ENCODE results near the gene PLEKHO2.

Gene PLEKHO2

DNA sequence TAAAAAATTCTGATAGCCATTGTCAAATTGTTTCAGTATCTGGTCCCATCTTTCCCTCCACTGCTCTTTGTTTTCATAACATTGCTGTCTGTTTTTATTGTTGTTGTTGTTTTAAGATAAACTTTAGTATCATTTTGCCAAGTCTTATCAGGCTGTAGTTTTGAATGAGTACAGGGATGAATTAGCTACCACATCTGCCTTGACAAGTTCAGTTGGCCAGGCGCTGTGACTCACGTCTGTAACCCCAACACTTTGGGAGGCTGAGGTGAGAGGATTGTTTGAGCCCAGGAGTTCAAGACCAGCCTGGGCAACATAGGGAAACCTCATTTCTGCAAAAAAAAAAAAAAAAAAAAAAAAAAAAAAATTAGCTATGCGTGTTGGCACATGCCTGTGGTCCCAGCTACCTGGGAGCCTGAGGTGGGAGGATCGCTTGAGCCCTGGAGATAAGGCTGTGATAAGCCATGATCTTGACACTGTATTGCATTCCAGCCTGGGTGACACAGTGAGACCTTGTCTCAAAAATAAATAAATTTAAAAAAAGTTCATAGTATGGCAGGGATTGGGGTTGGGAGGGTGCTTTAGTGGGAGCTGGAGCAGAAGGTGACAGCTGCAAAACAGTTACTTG is 61.7 kb downstream of the PLEKHO2 start:
- Histone ChIP-seq H3K79me2 (ENCODE audit: control insufficient read depth, insufficient read depth, low read length, unreplicated experiment) (no peaks in the 10 kb centered on the region), H2AFZ (ENCODE audit: low read length, unreplicated experiment) (no peak overlapping the region), H3K4me3 (ENCODE audit: low read depth, low read length) (no peak overlapping the region), H3K27me3 (ENCODE audit: insufficient read depth, low read length) (no peaks in the 10 kb centered on the region), H3K36me3 (ENCODE audit: insufficient read depth, low read length) (no peaks in the 10 kb centered on the region), H3K27ac (ENCODE audit: low read depth, low read length) (no peak overlapping the region), H3K4me1 (ENCODE audit: control insufficient read depth, insufficient read depth, low read length, unreplicated experiment) (peaks cover 13% of the 10 kb centered on the region)

GRCh38 chr15:64904189-64904588 is 62.5 kb downstream of the PLEKHO2 start:
- Histone ChIP-seq H2AFZ (ENCODE audit: low read length, unreplicated experiment) (no peak overlapping the region), H3K27ac (ENCODE audit: low read depth, low read length) (no peak overlapping the region), H3K79me2 (ENCODE audit: control insufficient read depth, insufficient read depth, low read length, unreplicated experiment) (no peaks in the 10 kb centered on the region), H3K4me1 (ENCODE audit: control insufficient read depth, insufficient read depth, low read length, unreplicated experiment) (peaks cover 7% of the 10 kb centered on the region), H3K27me3 (ENCODE audit: insufficient read depth, low read length) (no peaks in the 10 kb centered on the region), H3K4me3 (ENCODE audit: low read depth, low read length) (no peak overlapping the region), H3K36me3 (ENCODE audit: insufficient read depth, low read length) (no peaks in the 10 kb centered on the region)

DNA sequence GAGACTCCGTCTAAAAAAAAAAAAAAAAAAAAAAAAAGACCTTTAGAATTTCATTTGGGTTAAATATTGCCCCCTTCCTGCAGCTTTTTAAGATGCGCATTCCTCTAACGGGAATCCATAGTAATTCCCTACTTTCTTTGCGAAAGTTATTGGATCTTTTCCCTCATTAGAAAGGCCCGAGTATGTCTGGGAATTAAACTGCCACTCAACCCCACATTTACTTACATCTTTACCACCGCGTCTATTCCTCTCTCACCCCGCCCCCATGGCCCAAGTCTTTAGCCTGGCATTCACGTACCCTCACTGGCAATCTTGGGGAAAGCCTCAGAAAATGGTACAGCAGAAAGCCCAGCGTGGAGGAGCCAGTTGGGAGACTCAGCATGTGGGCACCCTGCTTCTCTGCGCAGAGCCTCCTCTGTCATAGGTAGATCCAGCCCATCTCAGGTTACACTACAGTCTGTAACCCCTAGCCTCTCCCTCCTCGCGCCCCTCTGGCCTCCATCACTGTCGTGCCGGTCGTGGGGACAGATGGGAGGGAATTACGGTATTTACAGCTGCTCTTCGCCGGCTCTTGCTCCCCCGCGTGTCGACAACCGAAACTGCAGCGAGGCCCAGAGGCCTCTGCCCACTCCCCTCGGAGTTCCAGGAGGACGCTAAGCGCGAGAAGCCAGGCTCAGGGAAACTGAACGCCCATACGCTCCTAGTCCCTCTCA is 63.6 kb downstream of the PLEKHO2 start:
- no peaks in the 10 kb centered on the region for H3K27me3 ChIP-seq (ENCODE audit: insufficient read depth, low read length)
- no peaks in the 10 kb centered on the region for H3K36me3 ChIP-seq (ENCODE audit: insufficient read depth, low read length)
- 0 out of 2 replicates have a peak overlapping the region, but pooled peaks have one; percentile 1 for H3K27ac ChIP-seq (ENCODE audit: low read depth, low read length)
- peaks cover 6% of the 10 kb centered on the region for H3K4me1 ChIP-seq (ENCODE audit: control insufficient read depth, insufficient read depth, low read length, unreplicated experiment)
- H3K4me3 ChIP-seq (ENCODE audit: low read depth, low read length), result peak overlapping the region; percentile 67
- H2AFZ ChIP-seq (ENCODE audit: low read length, unreplicated experiment), result peak overlapping the region; percentile 99
- no peaks in the 10 kb centered on the region for H3K79me2 ChIP-seq (ENCODE audit: control insufficient read depth, insufficient read depth, low read length, unreplicated experiment)

DNA sequence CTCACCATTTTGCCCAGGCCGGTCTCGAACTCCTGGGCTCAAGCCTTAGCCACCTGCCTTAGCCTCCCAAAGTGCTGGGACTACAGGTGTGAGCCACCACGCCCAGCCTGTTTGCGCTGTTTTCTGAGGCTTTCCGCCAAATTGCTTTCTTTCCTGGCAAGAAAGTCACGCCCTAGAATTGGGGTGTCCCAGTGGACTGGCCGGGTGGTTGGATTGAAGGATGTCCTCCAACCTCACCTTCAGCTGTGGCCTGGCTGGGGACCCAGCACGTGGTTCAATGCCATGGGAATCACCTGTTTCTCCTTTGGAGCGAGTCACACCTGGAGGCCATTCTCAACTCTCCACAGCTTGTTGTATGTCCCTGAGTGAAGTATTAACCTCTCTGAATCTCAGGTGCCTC is 64.2 kb downstream of the PLEKHO2 start:
- H3K36me3 ChIP-seq (ENCODE audit: insufficient read depth, low read length), result no peaks in the 10 kb centered on the region
- peaks cover 6% of the 10 kb centered on the region for H3K4me1 ChIP-seq (ENCODE audit: control insufficient read depth, insufficient read depth, low read length, unreplicated experiment)
- no peak overlapping the region for H2AFZ ChIP-seq (ENCODE audit: low read length, unreplicated experiment)
- H3K27me3 ChIP-seq (ENCODE audit: insufficient read depth, low read length), result no peaks in the 10 kb centered on the region
- no peaks in the 10 kb centered on the region for H3K79me2 ChIP-seq (ENCODE audit: control insufficient read depth, insufficient read depth, low read length, unreplicated experiment)
- H3K27ac ChIP-seq (ENCODE audit: low read depth, low read length), result no peak overlapping the region
- H3K4me3 ChIP-seq (ENCODE audit: low read depth, low read length), result no peak overlapping the region

GRCh38 chr15:64906402-64906801 is 64.7 kb downstream of the PLEKHO2 start:
- Histone ChIP-seq H2AFZ (ENCODE audit: low read length, unreplicated experiment) (no peak overlapping the region), H3K4me3 (ENCODE audit: low read depth, low read length) (no peak overlapping the region), H3K27ac (ENCODE audit: low read depth, low read length) (no peak overlapping the region), H3K27me3 (ENCODE audit: insufficient read depth, low read length) (no peaks in the 10 kb centered on the region), H3K4me1 (ENCODE audit: control insufficient read depth, insufficient read depth, low read length, unreplicated experiment) (peaks cover 6% of the 10 kb centered on the region), H3K36me3 (ENCODE audit: insufficient read depth, low read length) (no peaks in the 10 kb centered on the region), H3K79me2 (ENCODE audit: control insufficient read depth, insufficient read depth, low read length, unreplicated experiment) (no peaks in the 10 kb centered on the region)

DNA sequence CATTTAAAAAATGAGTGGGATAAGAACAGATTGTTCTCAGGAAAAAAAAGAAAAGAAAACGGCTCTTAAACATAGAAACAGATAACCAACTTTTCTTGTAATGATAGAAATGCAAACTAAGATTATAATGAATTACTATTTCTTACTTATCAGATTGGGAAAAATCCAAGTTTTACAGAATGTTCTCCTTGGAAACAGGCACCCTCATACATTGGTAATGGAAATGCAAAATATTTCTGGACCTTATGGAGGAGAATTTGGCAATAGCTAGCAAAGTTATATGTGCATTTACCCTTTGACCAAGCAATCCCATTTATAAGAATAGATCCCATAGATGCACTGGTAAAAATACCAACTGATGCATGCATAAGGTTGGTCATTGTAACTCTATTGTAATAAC is 66.3 kb downstream of the PLEKHO2 start:
- Histone ChIP-seq H3K36me3 (ENCODE audit: insufficient read depth, low read length) (no peaks in the 10 kb centered on the region), H3K4me1 (ENCODE audit: control insufficient read depth, insufficient read depth, low read length, unreplicated experiment) (peaks cover 6% of the 10 kb centered on the region), H3K27ac (ENCODE audit: low read depth, low read length) (no peak overlapping the region), H3K4me3 (ENCODE audit: low read depth, low read length) (no peak overlapping the region), H3K79me2 (ENCODE audit: control insufficient read depth, insufficient read depth, low read length, unreplicated experiment) (no peaks in the 10 kb centered on the region), H2AFZ (ENCODE audit: low read length, unreplicated experiment) (no peak overlapping the region), H3K27me3 (ENCODE audit: insufficient read depth, low read length) (no peaks in the 10 kb centered on the region)

DNA sequence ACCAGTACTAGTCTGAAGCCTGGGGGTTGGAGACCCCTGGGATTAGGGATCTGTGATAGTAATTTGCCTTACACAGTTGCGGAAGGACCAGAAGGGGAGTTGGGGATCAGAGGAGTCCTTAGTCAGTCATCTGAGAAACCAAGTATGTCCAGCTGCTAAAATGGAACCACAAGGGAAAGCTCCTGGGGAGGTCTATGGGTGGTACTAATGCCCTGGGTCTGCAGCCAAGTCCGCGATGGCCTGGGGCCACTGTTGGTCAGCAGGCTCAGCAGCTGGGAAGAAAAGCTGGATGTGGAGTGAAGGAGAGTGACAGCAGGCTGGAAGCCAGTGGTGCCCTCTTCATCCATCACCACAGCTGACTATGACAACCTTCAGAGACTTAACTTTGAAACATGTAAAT is 67.8 kb downstream of the PLEKHO2 start:
- H3K36me3 ChIP-seq (ENCODE audit: insufficient read depth, low read length), result no peaks in the 10 kb centered on the region
- H3K27me3 ChIP-seq (ENCODE audit: insufficient read depth, low read length), result no peaks in the 10 kb centered on the region
- no peak overlapping the region for H3K27ac ChIP-seq (ENCODE audit: low read depth, low read length)
- no peak overlapping the region for H2AFZ ChIP-seq (ENCODE audit: low read length, unreplicated experiment)
- H3K4me1 ChIP-seq (ENCODE audit: control insufficient read depth, insufficient read depth, low read length, unreplicated experiment), result peaks cover 3% of the 10 kb centered on the region
- no peak overlapping the region for H3K4me3 ChIP-seq (ENCODE audit: low read depth, low read length)
- no peaks in the 10 kb centered on the region for H3K79me2 ChIP-seq (ENCODE audit: control insufficient read depth, insufficient read depth, low read length, unreplicated experiment)

GRCh38 chr15:64911311-64912186 is 69.8 kb downstream of the PLEKHO2 start, which contains the start of gene ANKDD1A:
Gene ANKDD1A, plus strand, starts transcription at chr15:64911902. Its CDS starts 29 bp downstream, at chr15:64911931.
- Histone ChIP-seq H3K36me3 (ENCODE audit: insufficient read depth, low read length) (no peaks in the 10 kb centered on the region), H2AFZ (ENCODE audit: low read length, unreplicated experiment) (peak within 1 kb of the TSS; percentile 71), H3K27ac (ENCODE audit: low read depth, low read length) (no peak within 1 kb of the TSS), H3K79me2 (ENCODE audit: control insufficient read depth, insufficient read depth, low read length, unreplicated experiment) (no peaks in the 10 kb centered on the region), H3K27me3 (ENCODE audit: insufficient read depth, low read length) (no peaks in the 10 kb centered on the region), H3K4me3 (ENCODE audit: low read depth, low read length) (peak within 1 kb of the TSS; percentile 86), H3K4me1 (ENCODE audit: control insufficient read depth, insufficient read depth, low read length, unreplicated experiment) (no peaks in the 10 kb centered on the region)

GRCh38 chr15:64912379-64913325 is 70.9 kb downstream of the PLEKHO2 start:
- Histone ChIP-seq H3K27me3 (ENCODE audit: insufficient read depth, low read length) (no peaks in the 10 kb centered on the region), H3K4me3 (ENCODE audit: low read depth, low read length) (peak overlapping the region; percentile 86), H3K79me2 (ENCODE audit: control insufficient read depth, insufficient read depth, low read length, unreplicated experiment) (no peaks in the 10 kb centered on the region), H3K4me1 (ENCODE audit: control insufficient read depth, insufficient read depth, low read length, unreplicated experiment) (no peaks in the 10 kb centered on the region), H2AFZ (ENCODE audit: low read length, unreplicated experiment) (no peak overlapping the region), H3K27ac (ENCODE audit: low read depth, low read length) (no peak overlapping the region), H3K36me3 (ENCODE audit: insufficient read depth, low read length) (no peaks in the 10 kb centered on the region)
